ENCODE results near the gene RNF175.

Gene RNF175

DNA sequence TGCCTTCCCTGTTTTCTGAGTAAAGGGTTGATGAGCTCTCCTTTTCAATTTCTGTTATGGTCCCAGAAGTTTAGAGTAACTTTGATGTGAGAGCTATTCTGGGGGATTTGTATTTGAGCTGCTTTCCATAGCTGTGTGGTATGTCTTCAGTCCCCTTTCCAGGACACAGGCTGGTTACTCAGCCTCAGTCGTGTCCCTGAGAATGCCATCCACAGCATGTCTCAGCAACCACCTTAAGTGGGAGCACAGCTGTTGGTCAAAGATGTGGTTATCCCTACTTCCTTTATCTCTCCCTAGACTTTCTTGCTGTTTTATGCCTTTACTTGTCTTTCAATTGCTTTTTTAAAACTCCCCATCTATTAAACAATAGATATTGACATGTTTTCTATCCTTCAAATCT, 37.8 kb downstream of the RNF175 start:
- no peaks in the 10 kb centered on the region for H3K9me3 ChIP-seq (ENCODE audit: insufficient read depth, low read depth, low read length)
- no peaks in the 10 kb centered on the region for H3K4me1 ChIP-seq (ENCODE audit: insufficient read depth, low read length)
- H3K36me3 ChIP-seq (ENCODE audit: insufficient read depth, low read length), result no peaks in the 10 kb centered on the region
- H3K27me3 ChIP-seq (ENCODE audit: insufficient read depth, low read length), result no peaks in the 10 kb centered on the region
- no peak overlapping the region for H3K9ac ChIP-seq (ENCODE audit: low read depth, low read length)
- H3K27ac ChIP-seq (ENCODE audit: low read depth, low read length), result no peak overlapping the region
- WGBS, result 88% methylated on average over 1 of the region's 1 CpG
- H3K4me3 ChIP-seq (ENCODE audit: low read length), result no peak overlapping the region

- Histone ChIP-seq H3K4me3 (ENCODE audit: low read length) (no peak overlapping the region), H3K36me3 (ENCODE audit: insufficient read depth, low read length) (no peaks in the 10 kb centered on the region), H3K9me3 (ENCODE audit: insufficient read depth, low read depth, low read length) (no peaks in the 10 kb centered on the region), H3K9ac (ENCODE audit: low read depth, low read length) (no peak overlapping the region), H3K27me3 (ENCODE audit: insufficient read depth, low read length) (no peaks in the 10 kb centered on the region), H3K27ac (ENCODE audit: low read depth, low read length) (no peak overlapping the region), H3K4me1 (ENCODE audit: insufficient read depth, low read length) (no peaks in the 10 kb centered on the region)
- WGBS, result 78% methylated on average over 1 of the region's 2 CpGs
These were observed 45.8 kb downstream of the RNF175 start for GRCh38 chr4:153713866-153714646.

GRCh38 chr4:153710681-153711080, 49.1 kb downstream of the RNF175 start:
- Histone ChIP-seq H3K4me3 (ENCODE audit: low read length) (no peak overlapping the region), H3K9me3 (ENCODE audit: insufficient read depth, low read depth, low read length) (no peaks in the 10 kb centered on the region), H3K9ac (ENCODE audit: low read depth, low read length) (no peak overlapping the region), H3K27ac (ENCODE audit: low read depth, low read length) (no peak overlapping the region), H3K4me1 (ENCODE audit: insufficient read depth, low read length) (no peaks in the 10 kb centered on the region), H3K36me3 (ENCODE audit: insufficient read depth, low read length) (no peaks in the 10 kb centered on the region), H3K27me3 (ENCODE audit: insufficient read depth, low read length) (no peaks in the 10 kb centered on the region)
- no CpG with 5 or more reads among the region's 1 CpG for WGBS

DNA sequence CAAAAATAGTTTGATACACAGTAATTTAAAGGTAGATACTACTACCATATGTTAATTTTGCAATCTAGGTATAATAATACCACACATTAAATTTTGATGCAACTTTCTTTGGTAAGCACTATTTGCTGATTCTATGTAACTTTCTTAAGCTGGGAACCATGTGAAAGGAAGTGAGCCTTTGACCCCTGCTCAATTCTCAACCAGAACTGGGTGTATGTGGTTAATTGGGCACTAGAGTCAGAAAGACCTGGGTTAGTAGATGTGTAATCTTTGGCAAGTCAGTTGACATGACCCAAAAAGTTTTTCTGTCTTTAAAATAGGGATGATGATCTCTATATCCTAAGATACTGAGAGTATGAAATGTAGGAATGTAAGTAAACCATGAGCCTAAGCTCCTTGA, 53.3 kb downstream of the RNF175 start:
- Histone ChIP-seq H3K9me3 (ENCODE audit: insufficient read depth, low read depth, low read length) (no peaks in the 10 kb centered on the region), H3K4me1 (ENCODE audit: insufficient read depth, low read length) (no peaks in the 10 kb centered on the region), H3K27ac (ENCODE audit: low read depth, low read length) (no peak overlapping the region), H3K9ac (ENCODE audit: low read depth, low read length) (no peak overlapping the region), H3K4me3 (ENCODE audit: low read length) (no peak overlapping the region), H3K36me3 (ENCODE audit: insufficient read depth, low read length) (no peaks in the 10 kb centered on the region), H3K27me3 (ENCODE audit: insufficient read depth, low read length) (no peaks in the 10 kb centered on the region)

- Histone ChIP-seq H3K27ac (ENCODE audit: low read depth, low read length) (no peak overlapping the region), H3K27me3 (ENCODE audit: insufficient read depth, low read length) (no peaks in the 10 kb centered on the region), H3K4me1 (ENCODE audit: insufficient read depth, low read length) (no peaks in the 10 kb centered on the region), H3K9me3 (ENCODE audit: insufficient read depth, low read depth, low read length) (no peaks in the 10 kb centered on the region), H3K4me3 (ENCODE audit: low read length) (no peak overlapping the region), H3K9ac (ENCODE audit: low read depth, low read length) (no peak overlapping the region), H3K36me3 (ENCODE audit: insufficient read depth, low read length) (no peaks in the 10 kb centered on the region)
- WGBS, result 91% methylated on average over 2 of the region's 2 CpGs
These were observed 53.9 kb downstream of the RNF175 start for GRCh38 chr4:153705743-153706468.

DNA sequence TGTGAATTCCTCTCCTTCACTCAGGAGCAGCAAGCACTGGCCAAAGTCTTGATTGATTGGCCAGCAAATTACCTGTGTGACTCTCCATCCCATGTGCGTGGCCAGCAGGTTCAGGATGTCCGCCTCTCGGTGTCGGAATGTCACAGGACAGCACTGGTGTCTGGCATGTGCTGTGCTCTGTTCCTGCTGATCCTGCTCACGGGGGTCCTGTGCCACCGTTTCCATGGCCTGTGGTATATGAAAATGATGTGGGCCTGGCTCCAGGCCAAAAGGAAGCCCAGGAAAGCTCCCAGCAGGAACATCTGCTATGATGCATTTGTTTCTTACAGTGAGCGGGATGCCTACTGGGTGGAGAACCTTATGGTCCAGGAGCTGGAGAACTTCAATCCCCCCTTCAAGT, 55.3 kb downstream of the RNF175 start:
- Histone ChIP-seq H3K4me1 (ENCODE audit: insufficient read depth, low read length) (no peaks in the 10 kb centered on the region), H3K27me3 (ENCODE audit: insufficient read depth, low read length) (no peaks in the 10 kb centered on the region), H3K9me3 (ENCODE audit: insufficient read depth, low read depth, low read length) (no peaks in the 10 kb centered on the region), H3K36me3 (ENCODE audit: insufficient read depth, low read length) (no peaks in the 10 kb centered on the region), H3K27ac (ENCODE audit: low read depth, low read length) (no peak overlapping the region), H3K4me3 (ENCODE audit: low read length) (no peak overlapping the region), H3K9ac (ENCODE audit: low read depth, low read length) (no peak overlapping the region)
- WGBS, result 92% methylated on average over 7 of the region's 7 CpGs

DNA sequence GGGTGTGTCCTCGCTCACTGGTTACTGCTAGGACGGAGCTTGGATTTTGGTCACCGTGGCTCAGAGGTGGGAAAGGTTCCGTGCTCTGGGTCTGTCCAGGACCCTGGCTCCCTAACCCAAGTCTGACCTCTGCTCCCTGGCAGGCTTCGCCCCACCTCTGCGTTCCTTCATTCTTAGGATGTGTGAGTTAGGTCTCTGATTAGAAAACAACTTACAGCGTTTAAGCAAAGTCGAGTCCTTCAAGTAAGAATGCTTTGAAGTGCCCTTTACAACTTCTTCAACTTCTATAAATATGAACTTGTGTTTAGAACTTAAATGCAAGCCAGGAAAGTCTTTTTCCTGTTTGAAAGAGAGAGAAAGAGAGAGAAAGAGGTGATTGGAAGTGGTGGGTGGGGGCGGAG, 74.9 kb downstream of the RNF175 start:
- 23% methylated on average over 6 of the region's 9 CpGs for WGBS
- Histone ChIP-seq H3K9me3 (ENCODE audit: insufficient read depth, low read depth, low read length) (peaks cover 22% of the 10 kb centered on the region), H3K27me3 (ENCODE audit: insufficient read depth, low read length) (peaks cover 52% of the 10 kb centered on the region), H3K27ac (ENCODE audit: low read depth, low read length) (no peak overlapping the region), H3K4me3 (ENCODE audit: low read length) (peak overlapping the region; percentile 58), H3K36me3 (ENCODE audit: insufficient read depth, low read length) (no peaks in the 10 kb centered on the region), H3K9ac (ENCODE audit: low read depth, low read length) (no peak overlapping the region; the same call in 1 of the 2 replicates), H3K4me1 (ENCODE audit: insufficient read depth, low read length) (no peaks in the 10 kb centered on the region)

DNA sequence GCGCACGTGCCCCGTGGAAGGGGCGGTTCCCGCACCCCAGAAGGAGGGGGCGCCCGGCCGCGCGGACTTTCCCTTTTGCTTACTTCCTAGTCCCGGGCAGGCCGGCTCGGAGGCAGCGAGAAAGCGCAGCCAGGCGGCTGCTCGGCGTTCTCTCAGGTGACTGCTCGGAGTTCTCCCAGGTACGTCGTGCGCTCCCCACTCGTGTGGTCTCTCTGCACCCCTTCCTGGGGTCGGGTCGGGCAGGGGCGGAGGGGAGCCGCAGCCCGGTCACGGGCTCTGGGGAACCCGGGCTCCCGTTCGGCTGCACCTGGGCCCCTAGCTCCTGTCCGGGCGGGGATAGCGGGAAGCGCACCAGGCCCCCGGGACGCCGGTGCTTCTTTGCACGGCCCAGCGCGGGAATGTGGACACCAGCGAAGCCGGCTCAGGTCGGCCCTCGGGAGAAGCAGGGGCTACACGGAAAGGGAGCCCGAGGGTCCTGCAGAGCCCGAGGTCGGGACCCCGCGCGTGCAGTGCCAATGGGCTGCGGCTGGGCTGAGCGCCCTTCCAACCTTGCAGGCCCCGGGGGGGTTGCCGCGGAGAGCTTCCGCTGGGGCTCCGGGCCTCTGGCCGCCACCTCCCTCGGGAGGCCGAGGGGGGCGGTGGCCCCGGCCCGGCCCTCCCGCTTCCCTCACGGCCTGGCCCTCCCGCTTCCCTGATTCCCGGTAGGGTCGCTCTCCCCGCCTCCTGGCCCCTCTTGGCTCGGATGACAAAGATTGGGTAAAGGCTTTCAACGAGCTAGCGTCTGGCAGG, 75.4 kb downstream of the RNF175 start, which contains the start of gene TLR2:
Gene TLR2, plus strand, starts transcription at position 99 of the 789 bp plus-strand sequence. CDS start 18,628 bp downstream, outside the sequence.
- H3K27ac ChIP-seq (ENCODE audit: low read depth, low read length), result no peak within 1 kb of the TSS
- H3K4me3 ChIP-seq (ENCODE audit: low read length), result peak within 1 kb of the TSS; percentile 58
- H3K4me1 ChIP-seq (ENCODE audit: insufficient read depth, low read length), result no peaks in the 10 kb centered on the region
- WGBS, result under 1% methylated on average over 75 of the region's 75 CpGs
- no peaks in the 10 kb centered on the region for H3K36me3 ChIP-seq (ENCODE audit: insufficient read depth, low read length)
- peak within 1 kb of the TSS; percentile 12; the same call in 1 of the 2 replicates for H3K9ac ChIP-seq (ENCODE audit: low read depth, low read length)
- H3K9me3 ChIP-seq (ENCODE audit: insufficient read depth, low read depth, low read length), result peaks cover 22% of the 10 kb centered on the region
- H3K27me3 ChIP-seq (ENCODE audit: insufficient read depth, low read length), result peaks cover 52% of the 10 kb centered on the region

- WGBS, result 9% methylated on average over 27 of the region's 27 CpGs
- H3K27me3 ChIP-seq (ENCODE audit: insufficient read depth, low read length), result peaks cover 52% of the 10 kb centered on the region
- no peak overlapping the region for H3K27ac ChIP-seq (ENCODE audit: low read depth, low read length)
These were observed 76.1 kb downstream of the RNF175 start for GRCh38 chr4:153683763-153684181.

GRCh38 chr4:153679486-153679885, 80.3 kb downstream of the RNF175 start:
- WGBS, result 88% methylated on average over 6 of the region's 6 CpGs

More at GRCh38 chr4:153683763-153684181, 76.1 kb downstream of the RNF175 start:
- H3K36me3 ChIP-seq (ENCODE audit: insufficient read depth, low read length), result no peaks in the 10 kb centered on the region
- H3K9ac ChIP-seq (ENCODE audit: low read depth, low read length), result no peak overlapping the region; the same call in 1 of the 2 replicates
- peak overlapping the region; percentile 58 for H3K4me3 ChIP-seq (ENCODE audit: low read length)
- H3K4me1 ChIP-seq (ENCODE audit: insufficient read depth, low read length), result no peaks in the 10 kb centered on the region
- peaks cover 19% of the 10 kb centered on the region for H3K9me3 ChIP-seq (ENCODE audit: insufficient read depth, low read depth, low read length)

GRCh38 chr4:153676984-153677383, 82.8 kb downstream of the RNF175 start:
- H3K9me3 ChIP-seq (ENCODE audit: insufficient read depth, low read depth, low read length), result no peaks in the 10 kb centered on the region
- H3K36me3 ChIP-seq (ENCODE audit: insufficient read depth, low read length), result no peaks in the 10 kb centered on the region
- WGBS, result 100% methylated on average over 1 of the region's 1 CpG
- peaks cover 7% of the 10 kb centered on the region for H3K27me3 ChIP-seq (ENCODE audit: insufficient read depth, low read length)
- no peak overlapping the region for H3K9ac ChIP-seq (ENCODE audit: low read depth, low read length)
- no peak overlapping the region for H3K4me3 ChIP-seq (ENCODE audit: low read length)
- H3K4me1 ChIP-seq (ENCODE audit: insufficient read depth, low read length), result no peaks in the 10 kb centered on the region
- H3K27ac ChIP-seq (ENCODE audit: low read depth, low read length), result no peak overlapping the region

More at GRCh38 chr4:153679486-153679885, 80.3 kb downstream of the RNF175 start:
- H3K9ac ChIP-seq (ENCODE audit: low read depth, low read length), result no peak overlapping the region
- no peaks in the 10 kb centered on the region for H3K9me3 ChIP-seq (ENCODE audit: insufficient read depth, low read depth, low read length)
- H3K4me1 ChIP-seq (ENCODE audit: insufficient read depth, low read length), result no peaks in the 10 kb centered on the region
- H3K27ac ChIP-seq (ENCODE audit: low read depth, low read length), result no peak overlapping the region
- H3K36me3 ChIP-seq (ENCODE audit: insufficient read depth, low read length), result no peaks in the 10 kb centered on the region
- H3K4me3 ChIP-seq (ENCODE audit: low read length), result no peak overlapping the region
- H3K27me3 ChIP-seq (ENCODE audit: insufficient read depth, low read length), result peaks cover 32% of the 10 kb centered on the region
